Fibroblast of the aortic adventitia (primary cell): ENCODE data around the gene SART3. TPM values are rescaled to one million over a fixed set of nuclear protein-coding genes. Genes with fewer than 3 reads are reported as not detected.
"Not testable (repeated sequence)": the region's sequence is repeated elsewhere in the genome, so short reads cannot be mapped to it uniquely, and the experiment has no call there.

Experiments used
- DNase-seq: peaks from one replicate; pipeline ENCODE4 v3.0.0-alpha.2; 2010; ENCODE audit warnings: low read depth
- H3K4me3 ChIP-seq: 2 replicates; pipeline ENCODE4 v1.5.1; 2011; ENCODE audit warnings: low read depth, mild to moderate bottlenecking, control low read depth, low read length, moderate library complexity
- total RNA-seq: library from RNA; depleted of rRNA; stranded (reverse); fragments of >200 nt; gene quantifications from 2 replicates; pipeline ENCODE4 v1.2.3, GENCODE V29; 2012; ENCODE audit warnings: low replicate concordance
- TF ChIP-seq, protein P1 (sequence below): IDR thresholded peaks from 2 replicates; pipeline ENCODE4 v1.5.1; 2011; ENCODE audit warnings: mild to moderate bottlenecking, low read length, control low read depth, inconsistent platforms; ENCODE audit not compliant: insufficient read depth

The SART3 gene
- total RNA-seq, 1 donor = 46.6 TPM

DNA sequence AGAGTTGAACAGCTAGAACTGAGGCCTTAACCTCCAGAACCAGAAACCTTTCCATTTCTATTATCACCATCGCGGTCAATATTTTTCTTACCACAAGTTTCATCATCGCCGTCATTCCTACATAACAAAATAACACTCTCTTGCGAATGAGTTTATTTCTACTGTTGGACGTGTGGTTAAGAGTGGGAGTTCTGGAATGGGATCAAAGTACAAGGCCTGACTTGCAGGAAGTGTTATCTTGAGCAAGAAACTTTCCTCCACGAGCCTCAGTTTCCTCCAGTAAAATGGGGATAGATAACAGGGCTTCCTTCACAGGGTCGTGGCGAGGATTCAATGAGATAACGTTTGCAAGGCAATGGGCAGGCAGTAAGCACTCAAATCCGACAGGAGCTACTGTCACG, 652 bp downstream of the SART3 start:
- DNase-seq = peak; percentile 76
- peak overlapping the region; percentile 99 for H3K4me3 ChIP-seq
- TF ChIP-seq, protein P1, sequence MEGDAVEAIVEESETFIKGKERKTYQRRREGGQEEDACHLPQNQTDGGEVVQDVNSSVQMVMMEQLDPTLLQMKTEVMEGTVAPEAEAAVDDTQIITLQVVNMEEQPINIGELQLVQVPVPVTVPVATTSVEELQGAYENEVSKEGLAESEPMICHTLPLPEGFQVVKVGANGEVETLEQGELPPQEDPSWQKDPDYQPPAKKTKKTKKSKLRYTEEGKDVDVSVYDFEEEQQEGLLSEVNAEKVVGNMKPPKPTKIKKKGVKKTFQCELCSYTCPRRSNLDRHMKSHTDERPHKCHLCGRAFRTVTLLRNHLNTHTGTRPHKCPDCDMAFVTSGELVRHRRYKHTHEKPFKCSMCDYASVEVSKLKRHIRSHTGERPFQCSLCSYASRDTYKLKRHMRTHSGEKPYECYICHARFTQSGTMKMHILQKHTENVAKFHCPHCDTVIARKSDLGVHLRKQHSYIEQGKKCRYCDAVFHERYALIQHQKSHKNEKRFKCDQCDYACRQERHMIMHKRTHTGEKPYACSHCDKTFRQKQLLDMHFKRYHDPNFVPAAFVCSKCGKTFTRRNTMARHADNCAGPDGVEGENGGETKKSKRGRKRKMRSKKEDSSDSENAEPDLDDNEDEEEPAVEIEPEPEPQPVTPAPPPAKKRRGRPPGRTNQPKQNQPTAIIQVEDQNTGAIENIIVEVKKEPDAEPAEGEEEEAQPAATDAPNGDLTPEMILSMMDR = no peak

DNA sequence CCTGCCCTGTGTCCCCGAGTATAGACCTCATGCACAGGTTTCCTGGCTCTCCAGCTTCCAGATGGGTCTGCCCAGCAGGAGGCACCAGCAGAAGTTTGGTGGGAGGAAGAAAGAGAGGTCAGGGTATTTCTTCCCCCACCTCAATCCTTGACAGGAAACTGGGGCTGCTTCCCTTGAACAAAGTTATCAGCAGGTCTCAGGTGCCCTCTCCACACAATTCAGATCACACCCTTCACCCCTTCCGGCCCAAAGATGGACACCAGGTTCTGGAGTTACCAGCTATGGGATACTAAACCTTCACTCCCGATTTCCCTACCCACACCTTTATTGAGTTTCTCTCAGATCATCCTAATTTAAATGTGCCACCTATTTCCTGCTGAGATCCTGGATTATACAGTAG, 1.2 kb downstream of the SART3 start:
- DNase-seq = no peak
- H3K4me3 ChIP-seq = peak overlapping the region; percentile 99
- TF ChIP-seq, protein P1 = no peak

DNA sequence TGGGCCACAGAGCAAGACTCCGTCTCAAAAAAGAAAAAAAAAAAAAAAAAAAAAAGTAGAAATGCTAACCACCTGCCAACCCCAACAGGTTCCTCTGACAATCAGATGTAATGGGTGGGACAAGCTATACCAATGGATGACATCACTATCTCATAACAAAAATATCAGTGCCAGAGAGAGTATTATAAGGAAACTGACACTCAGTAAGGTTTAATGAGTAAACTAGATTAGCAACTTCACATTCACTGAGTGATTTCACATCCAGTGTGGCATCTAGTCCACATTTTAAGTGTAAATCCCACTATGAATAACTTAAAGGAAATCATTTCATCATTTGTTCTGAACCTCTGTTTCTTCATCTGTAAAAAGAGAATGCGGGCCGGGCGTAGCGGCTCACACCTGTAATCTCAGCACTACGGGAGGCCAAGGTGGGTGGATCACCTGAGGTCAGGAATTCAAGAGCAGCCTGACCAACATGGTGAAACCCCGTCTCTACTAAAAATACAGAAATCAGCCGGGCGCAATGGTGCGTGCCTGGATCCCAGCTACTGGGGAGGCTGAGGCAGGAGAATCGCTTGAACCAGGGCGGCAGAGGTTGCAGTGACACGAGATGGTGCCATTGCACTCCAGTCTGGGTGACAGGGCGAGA, 1.8 kb downstream of the SART3 start:
- no peak for DNase-seq
- TF ChIP-seq, protein P1 = no peak
- H3K4me3 ChIP-seq = peak overlapping the region; percentile 99

DNA sequence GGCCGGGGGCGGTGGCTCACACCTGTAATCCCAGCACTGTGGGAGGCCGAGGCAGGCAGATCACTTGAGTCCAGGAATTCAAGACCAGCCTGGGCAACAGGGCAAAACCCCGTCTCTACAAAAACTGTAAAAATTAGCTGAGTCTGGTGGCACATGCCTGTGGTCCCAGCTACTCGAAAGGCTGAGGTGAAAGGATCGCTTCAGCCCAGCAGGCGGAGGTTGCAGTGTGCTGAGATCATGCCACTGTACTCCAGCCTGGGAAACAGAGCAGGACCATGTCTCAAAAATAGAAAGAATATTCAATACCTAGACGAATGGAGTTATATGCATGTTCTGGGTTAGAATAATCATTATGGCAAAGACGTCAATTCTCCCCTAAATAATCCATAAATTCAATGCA, 5.6 kb downstream of the SART3 start:
- DNase-seq, H3K4me3 ChIP-seq: not testable (repeated sequence)

DNA sequence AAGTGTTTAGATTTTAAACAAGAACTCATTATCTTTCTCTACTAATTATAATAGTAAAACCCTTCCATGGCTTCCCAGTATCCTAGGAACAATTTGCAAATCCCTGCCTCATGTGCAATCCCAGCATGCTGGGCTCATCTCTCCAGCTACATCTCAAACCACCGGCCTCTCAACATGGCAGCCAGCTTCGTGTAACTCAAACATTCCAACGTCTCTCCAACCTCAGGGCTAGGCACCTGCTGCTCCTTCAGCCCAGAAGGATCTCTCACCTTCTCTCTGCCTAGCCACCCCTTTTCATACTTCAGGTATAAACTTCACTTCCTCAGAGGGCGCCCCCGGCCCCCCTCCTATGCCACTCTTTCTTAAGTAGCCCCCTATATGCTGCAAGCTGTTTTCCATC, 7.2 kb downstream of the SART3 start:
- TF ChIP-seq, protein P1 = no peak

DNA sequence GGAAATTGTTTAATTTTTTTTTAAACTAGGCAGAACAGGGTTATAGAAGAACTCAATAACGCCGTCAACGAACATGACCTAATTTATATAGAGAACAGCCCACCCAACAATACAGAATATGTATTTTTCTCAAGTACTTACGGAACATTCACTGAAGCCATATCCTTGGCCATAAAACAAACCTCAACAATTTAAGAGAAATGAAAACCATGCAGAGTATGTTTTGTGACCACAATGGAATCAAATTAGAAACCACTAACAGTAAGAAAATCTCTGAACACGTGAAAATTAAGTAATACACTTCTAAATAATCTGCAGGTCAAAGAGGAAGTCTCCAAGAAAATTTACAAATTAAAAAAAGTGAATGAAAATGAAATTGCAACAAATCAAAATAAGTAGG, 9.4 kb downstream of the SART3 start:
- no peak overlapping the region for H3K4me3 ChIP-seq
- peak; percentile 57 for DNase-seq
- TF ChIP-seq, protein P1 = no peak

More for the DNA sequence above, 7.2 kb downstream of the SART3 start:
- H3K4me3 ChIP-seq = no peak overlapping the region
- no peak for DNase-seq

DNA sequence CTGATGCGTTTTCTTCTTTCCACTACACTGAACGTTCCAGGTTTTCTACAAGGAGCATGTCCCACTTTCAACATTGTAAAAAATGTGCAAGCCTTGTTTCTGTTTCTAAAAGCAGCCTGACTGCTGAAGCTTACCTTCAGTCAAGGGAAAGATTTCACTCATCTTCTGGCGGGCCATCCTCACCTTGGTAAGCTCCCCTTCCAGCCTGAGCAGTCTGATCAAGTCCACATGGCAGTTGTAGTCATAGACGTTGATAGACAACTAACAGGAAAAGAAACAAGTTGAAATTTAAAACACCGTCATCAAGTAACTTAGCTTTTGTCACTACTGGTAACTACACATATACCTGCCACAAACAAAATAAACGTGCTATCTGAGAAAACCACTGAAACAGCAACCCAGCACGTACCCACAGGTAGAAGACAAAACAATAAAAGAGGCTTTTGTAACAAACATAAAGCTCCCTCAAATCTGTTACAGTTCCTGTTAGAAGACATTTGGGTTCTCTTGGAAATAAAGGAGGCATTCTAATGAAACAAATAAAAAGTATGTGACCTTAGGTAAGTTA, 11.9 kb downstream of the SART3 start:
- TF ChIP-seq, protein P1 = no peak
- DNase-seq = no peak
- no peak overlapping the region for H3K4me3 ChIP-seq
